MM.1S (cell line): ENCODE data around the gene CCND2.

Experiments used
- CTCF ChIP-seq: fragments of 300-600 bp; sonication (generic); IDR thresholded peaks from 2 replicates; pipeline ENCODE4 v1.5.1; 2016; ENCODE audit warnings: antibody characterized with exemption, low read length, mixed read lengths
- EZH2phosphoT487 ChIP-seq: fragments of 300-600 bp; sonication (generic); IDR thresholded peaks from 2 replicates; pipeline ENCODE4 v1.6.1; 2018; ENCODE audit warnings: antibody characterized with exemption, low read length

DNA sequence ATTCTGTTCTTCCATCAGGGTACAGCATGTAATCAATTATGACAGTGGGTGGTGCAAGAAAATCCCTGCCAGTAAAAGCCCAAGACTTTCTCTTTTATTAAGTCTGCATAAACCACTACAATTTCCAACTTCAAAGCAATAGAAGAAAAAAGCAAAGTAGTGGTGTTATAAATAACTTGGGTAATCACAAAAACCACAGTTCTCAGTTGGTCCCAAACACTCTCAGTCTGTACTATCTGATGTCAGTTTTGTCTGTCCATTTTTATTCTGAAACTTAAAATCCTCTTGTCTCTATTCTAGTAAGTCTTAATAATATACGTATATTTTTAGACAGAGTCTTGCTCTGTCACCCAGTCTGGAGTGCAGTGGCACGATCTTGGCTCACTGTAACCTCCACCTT, 38.7 kb downstream of the CCND2 start:
- TF ChIP-seq CTCF, result no peak
- no peak for TF ChIP-seq EZH2phosphoT487
